NCI-H526 treated with DMSO at 0.1 percent for 48 hours (cell line): ENCODE data around the gene CAPZA3.
"Not testable (repeated sequence)": the region's sequence is repeated elsewhere in the genome, so short reads cannot be mapped to it uniquely, and the experiment has no call there.

ENCODE experiments used
- DNase-seq: peaks from one replicate; lab custom pipeline; 2025; lab: John Stamatoyannopoulos, UW

The CAPZA3 gene

DNA sequence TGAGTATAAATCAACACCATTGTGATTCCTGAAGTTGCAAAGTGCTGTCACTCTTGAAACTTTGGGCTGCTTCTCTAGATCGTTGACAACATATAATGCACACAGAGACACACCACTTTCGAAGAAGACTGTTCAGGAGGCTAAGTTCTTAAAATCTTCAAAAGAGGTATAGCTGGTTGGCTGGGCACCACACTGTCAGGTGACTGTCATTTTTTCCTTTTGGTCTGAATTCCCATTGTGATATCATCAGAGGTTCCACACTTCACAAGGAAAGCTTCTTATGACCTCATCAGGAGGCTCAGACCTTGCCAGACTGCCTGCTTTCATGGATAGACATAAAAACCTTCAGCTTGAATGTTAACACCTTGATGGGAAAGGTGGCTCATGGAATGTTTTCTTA lies at the start of gene CAPZA3, which contains the start of gene PLCZ1:
Gene CAPZA3 (plus strand): TSS at position 301 of the 400 bp plus-strand sequence. CDS start 150 bp downstream, outside the sequence.
Gene PLCZ1 (minus strand): TSS at position 194 of the 400 bp plus-strand sequence. CDS start 641 bp downstream, outside the sequence.
- no peak for DNase-seq

DNA sequence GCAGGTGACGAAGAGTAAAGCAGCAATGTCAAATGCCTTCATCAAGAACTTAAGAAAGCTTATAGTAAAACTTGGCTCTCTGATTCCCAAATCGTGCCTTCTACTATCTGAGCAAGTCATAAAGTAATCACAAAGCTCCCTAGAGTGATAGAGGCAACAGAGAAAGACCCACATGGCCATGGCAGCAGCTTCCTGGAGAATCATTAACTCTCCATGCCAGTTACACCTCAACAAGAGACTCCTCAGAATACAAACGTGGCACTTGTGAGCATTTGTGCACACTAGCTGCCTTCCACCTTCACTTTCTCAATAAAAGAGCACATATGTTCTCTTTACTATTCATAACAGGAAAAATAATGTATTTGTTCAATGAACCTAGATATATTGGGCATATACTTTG lies 48.1 kb upstream of the CAPZA3 start:
- no peak for DNase-seq

DNA sequence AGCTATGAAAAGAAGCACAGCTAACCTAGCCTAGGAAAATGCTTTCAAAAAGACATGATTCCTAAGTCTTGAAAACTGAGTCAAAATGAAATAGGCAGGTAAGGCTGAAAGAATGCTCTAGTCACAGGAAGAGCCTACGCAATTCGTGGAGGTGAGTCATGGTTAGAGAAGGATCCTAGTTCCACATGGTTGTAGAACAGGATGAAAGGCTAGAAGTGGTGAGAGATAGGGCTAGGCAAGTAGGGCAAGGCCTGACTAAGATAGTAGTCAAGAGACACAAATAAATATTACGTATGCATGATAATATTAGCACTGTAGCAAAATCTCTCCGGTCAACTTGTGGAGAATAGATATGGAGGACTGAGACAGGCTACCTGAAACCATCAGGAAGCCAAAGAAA lies 47.3 kb upstream of the CAPZA3 start:
- DNase-seq = no peak

- not testable (repeated sequence) for DNase-seq
These were observed 43.9 kb upstream of the CAPZA3 start for GRCh38 chr12:18693986-18694385.

DNA sequence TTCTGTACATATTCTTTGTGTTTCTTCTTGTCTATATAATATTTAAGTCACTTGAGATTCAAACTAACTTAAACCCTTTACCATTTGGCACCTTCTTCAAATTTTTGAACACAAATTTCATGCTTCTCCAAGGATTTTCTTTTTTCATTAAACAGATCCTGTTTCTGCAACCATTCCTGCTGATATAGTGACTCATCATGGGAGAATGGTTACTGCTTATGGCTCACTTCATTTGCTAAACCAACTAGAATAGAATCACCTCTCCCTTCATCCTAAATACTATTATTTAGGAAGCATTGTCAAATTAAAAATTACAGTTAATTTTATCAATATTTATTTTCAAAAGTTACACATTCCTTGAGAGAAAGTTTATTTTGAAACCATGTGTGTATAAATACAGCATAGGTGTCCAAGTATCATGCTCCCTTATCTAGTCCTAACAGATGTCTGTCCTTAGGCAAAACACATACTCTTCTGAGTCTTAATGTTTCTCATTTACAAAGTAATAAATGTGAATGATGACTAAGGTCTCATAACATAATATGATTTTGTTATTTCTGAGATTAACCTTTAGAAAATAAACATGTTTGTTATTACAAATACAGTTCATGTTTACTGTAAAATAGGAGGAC lies 40.8 kb upstream of the CAPZA3 start:
- DNase-seq = no peak

- no peak for DNase-seq
These were observed 37.6 kb upstream of the CAPZA3 start for GRCh38 chr12:18700271-18700670.

GRCh38 chr12:18703321-18703720 lies 34.6 kb upstream of the CAPZA3 start:
- DNase-seq = no peak

DNA sequence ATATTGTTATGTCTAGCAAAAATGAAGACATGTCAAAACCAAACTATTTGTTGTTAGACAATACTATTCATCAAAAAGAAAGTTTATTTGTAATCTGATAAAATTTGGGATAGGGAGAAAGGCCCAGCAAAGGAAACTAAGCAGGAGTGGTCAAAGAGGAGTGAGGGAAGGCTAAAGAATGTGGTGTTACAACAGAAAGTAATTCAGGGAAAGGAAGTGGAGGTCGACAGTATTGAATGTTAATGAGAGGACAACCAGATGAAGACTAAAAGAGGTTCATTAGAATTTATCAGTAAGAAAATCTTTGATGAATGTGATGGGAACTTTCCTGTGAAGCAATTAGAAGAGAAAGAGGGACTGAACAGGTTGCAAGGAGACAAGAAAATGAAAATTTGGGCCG lies 34.0 kb upstream of the CAPZA3 start:
- no peak for DNase-seq

DNA sequence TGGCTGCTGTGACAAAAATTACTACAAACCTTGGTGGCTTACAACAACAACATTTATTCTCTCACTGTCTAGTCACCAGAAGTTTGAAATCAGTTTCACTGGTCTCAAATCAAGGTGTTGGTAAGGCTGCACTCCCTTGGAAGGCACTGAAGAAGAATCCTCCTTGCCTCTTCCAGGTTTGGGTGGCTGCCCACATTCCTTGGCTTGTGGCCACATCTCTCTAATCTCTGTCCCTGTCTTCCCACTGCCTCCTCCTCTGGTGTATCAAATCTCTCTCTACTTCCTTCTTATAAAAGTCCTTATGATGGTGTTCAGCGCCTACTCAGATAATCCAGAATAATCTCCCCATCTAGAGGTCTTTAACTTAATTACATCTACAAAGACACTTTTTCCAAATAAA lies 31.1 kb upstream of the CAPZA3 start:
- no peak for DNase-seq

DNA sequence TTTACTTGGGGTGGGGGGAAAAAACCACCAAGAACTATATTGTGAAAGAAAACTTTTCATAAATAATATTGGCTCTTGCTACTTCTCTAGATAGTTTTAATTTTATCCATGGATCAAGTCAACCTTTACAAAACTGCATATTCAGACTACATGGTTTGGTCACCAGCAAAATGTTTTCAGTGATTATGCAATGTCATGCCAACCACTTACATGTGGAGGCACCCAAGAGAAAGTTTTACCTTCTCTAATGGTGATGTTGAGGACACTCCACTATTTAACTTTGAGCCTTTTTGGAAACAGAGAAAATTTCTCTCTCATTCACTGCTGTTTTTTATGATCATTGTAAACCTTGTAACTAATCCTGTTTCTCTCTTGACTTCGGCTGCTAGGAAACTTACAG lies 21.7 kb upstream of the CAPZA3 start:
- DNase-seq = no peak

DNA sequence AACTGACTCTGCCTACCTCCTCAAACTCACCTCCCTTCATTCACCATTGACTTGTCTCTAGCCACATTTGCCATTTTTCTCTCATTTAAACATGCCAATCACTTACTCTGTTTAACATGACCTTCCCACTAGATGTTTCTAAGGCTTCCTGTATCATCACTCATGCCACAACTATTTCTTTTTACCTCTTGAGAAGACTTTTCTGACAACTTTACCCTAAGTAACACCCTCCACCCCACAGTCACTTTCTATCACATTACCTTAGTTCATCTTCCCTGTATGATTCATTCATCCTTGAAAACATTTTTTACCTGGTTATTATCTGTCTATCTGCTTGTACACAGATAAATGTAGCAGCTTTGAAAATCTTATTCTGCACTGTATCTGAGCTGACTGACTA lies 19.5 kb upstream of the CAPZA3 start:
- DNase-seq = no peak

- no peak for DNase-seq
These were observed 17.9 kb upstream of the CAPZA3 start for GRCh38 chr12:18719922-18720510.

GRCh38 chr12:18720690-18721089 lies 17.2 kb upstream of the CAPZA3 start:
- no peak for DNase-seq

DNA sequence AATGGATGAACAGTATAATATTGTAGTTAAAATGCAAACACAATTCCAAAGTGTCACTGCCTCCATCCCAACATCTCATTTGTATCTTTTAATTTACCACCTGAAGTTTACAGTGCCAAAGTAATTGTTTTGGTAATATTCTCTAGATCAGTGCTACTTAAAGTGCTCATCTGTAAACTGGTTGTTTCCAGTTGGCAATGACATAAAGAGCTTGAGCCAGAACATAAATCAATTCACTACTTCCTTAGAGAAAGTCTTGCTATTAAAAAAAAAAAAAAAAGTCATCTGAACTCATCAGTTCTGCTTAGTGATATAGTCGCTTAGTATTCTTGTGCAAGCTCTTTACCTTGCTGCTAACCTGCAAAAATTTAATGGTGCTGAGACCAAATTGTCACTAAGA lies 16.5 kb upstream of the CAPZA3 start:
- DNase-seq = no peak

DNA sequence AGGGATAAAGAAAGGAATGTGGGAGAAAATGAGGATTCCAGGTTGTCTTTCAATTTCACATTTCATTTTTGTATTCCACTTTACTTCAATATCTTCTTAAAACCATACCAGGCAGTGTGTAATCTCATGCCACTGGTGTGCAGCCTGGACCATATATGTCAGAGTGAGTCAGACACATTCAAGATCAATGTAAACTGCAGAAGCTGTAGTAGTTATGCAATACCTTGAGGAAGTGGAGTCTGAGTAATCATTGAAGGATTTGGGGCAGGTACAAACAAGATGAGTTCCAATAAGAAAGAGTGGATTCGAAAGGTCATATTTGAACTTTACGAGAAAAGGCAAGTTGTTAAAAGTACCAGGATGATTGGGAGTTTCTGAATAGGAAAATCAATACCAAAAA lies 14.2 kb upstream of the CAPZA3 start:
- DNase-seq = no peak

GRCh38 chr12:18731156-18731555 lies 6.8 kb upstream of the CAPZA3 start:
- DNase-seq = no peak

- no peak for DNase-seq
These were observed 10.0 kb downstream of the CAPZA3 start for GRCh38 chr12:18747895-18748294.

- DNase-seq = no peak
These were observed 11.6 kb downstream of the CAPZA3 start for GRCh38 chr12:18749386-18749957.

DNA sequence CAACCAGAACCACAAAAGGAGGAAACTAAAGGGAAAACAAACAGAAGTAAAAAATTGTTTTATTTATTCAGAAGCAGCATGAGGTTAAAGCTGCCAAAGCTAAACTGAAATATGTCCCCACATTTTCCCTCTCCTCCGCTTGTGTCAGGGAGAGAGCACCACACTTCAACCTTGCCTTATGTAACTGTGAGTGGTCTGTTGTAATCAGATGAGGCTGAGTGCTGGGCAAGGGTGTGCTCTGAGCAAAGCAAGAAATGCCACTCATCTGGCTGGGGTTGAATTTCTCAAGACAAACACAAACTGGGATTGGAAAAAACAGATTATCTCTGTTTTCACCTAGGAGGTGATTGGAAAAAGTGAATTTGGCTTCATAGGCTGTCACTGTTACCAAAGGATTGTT lies 12.2 kb downstream of the CAPZA3 start:
- DNase-seq = no peak

DNA sequence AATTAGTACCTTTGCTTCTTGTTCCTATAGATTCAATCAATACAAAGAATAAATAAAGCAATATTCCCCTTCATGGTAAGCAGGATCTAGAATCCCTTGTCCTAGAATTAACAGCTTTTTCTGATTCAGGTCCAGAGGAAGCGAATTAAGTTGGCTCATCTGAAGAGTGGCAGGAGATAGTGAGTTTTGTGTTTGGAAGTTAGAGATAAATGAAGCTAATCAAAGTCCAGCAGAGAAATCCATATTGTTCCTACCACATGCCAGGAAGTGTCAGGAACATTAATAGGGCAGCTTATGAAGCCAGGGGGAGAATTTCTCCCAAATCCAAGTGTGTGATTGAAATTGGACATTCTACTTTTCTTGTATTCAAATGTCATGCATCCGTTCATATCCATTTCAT lies 13.9 kb downstream of the CAPZA3 start:
- DNase-seq = no peak

- no peak for DNase-seq
These were observed 14.5 kb downstream of the CAPZA3 start for GRCh38 chr12:18752280-18752920.

DNA sequence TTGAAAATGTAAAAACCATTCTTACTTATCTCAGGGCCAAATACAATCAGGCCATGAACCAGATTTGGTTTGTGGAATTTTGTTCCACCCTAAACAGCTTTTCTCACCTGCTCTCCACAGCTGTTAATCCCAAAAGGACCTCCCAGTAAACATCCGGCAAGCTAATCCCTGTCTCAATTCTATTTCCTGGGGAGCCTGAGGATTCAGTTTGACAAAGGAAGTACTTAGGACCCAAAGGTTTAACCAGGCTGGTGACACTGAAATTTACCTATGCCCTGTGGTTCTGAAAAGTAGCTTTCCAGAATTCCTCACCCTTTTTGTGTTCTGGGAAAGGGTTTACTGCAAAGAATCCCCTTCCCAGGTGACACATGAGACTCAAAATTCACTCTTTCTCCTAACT lies 15.0 kb downstream of the CAPZA3 start:
- DNase-seq = no peak

DNA sequence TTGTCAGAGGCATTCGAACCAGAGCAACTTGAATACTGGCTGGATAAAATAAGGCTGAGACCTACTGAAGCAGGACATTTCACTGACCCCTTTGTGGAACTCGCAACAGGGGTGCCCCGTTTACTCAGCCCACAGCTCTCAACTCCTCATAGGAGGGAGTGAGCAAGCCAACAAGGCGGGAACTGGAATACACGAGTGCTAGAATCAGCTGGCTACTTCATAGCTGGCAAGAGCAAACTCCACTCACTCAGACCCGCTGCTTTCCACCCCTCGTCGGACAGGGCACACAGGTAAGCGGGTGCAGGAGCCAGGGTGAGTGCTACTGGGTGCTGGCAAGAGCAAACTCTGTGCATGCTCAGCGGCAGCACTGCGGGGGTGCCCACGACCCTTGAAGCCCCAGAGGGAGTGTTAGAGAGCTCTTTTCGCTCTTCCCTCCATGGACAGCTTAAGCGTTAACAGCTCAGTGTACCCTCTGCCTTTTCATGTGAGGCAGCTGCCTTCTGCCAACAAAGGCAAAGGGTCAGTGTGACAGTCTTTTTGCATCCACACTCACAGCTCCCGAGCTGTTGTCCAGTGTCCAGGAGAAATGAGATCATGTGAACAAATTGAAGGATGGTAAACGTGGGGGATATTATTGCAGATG lies 15.7 kb downstream of the CAPZA3 start:
- DNase-seq = no peak
